Dermis blood vessel endothelial cell (primary cell): ENCODE data around the gene RCN1. TPM values are rescaled to one million over a fixed set of nuclear protein-coding genes. Genes with fewer than 3 reads are reported as not detected.
"Not testable (repeated sequence)": the region's sequence is repeated elsewhere in the genome, so short reads cannot be mapped to it uniquely, and the experiment has no call there.

Experiments
- DNase-seq: peaks from one replicate; pipeline ENCODE4 v3.0.0; 2010
- total RNA-seq: library from RNA; depleted of rRNA; stranded (reverse); fragments of >200 nt; gene quantifications from 2 replicates; pipeline ENCODE4 v1.2.3, GENCODE V29; 2014

Gene RCN1
- 299 and 565 TPM in 2 replicates for total RNA-seq

- DNase-seq = peak; percentile 90
These were observed at the start of gene RCN1 for GRCh38 chr11:32090545-32091370. Gene RCN1, plus strand, starts transcription at chr11:32091074. Its CDS starts 123 bp downstream, at chr11:32091197.

GRCh38 chr11:32043737-32044136, 47.1 kb upstream of the RCN1 start:
- DNase-seq = no peak

GRCh38 chr11:32044158-32044863, 46.6 kb upstream of the RCN1 start:
- no peak for DNase-seq

- no peak for DNase-seq
These were observed 45.4 kb upstream of the RCN1 start for GRCh38 chr11:32045456-32045855.

- DNase-seq = no peak
These were observed 40.6 kb upstream of the RCN1 start for GRCh38 chr11:32050264-32050663.

GRCh38 chr11:32052215-32052614, 38.7 kb upstream of the RCN1 start:
- peak; percentile 82 for DNase-seq

GRCh38 chr11:32053151-32053888, 37.6 kb upstream of the RCN1 start:
- DNase-seq = no peak

GRCh38 chr11:32055861-32056260, 35.0 kb upstream of the RCN1 start:
- DNase-seq = no peak

GRCh38 chr11:32056438-32056837, 34.4 kb upstream of the RCN1 start:
- no peak for DNase-seq

- DNase-seq = no peak
These were observed 31.0 kb upstream of the RCN1 start for GRCh38 chr11:32059686-32060462.

GRCh38 chr11:32062540-32062939, 28.3 kb upstream of the RCN1 start:
- DNase-seq = no peak

- not testable (repeated sequence) for DNase-seq
These were observed 27.8 kb upstream of the RCN1 start for GRCh38 chr11:32063031-32063430.

- no peak for DNase-seq
These were observed 24.8 kb upstream of the RCN1 start for GRCh38 chr11:32065865-32066629.

- DNase-seq = no peak
These were observed 22.6 kb upstream of the RCN1 start for GRCh38 chr11:32068134-32068870.

GRCh38 chr11:32069361-32070058, 21.4 kb upstream of the RCN1 start:
- DNase-seq = no peak

- DNase-seq = no peak
These were observed 20.2 kb upstream of the RCN1 start for GRCh38 chr11:32070692-32071091.

- DNase-seq = peak; percentile 65
These were observed 19.1 kb upstream of the RCN1 start for GRCh38 chr11:32071811-32072210.

GRCh38 chr11:32072872-32073643, 17.8 kb upstream of the RCN1 start:
- no peak for DNase-seq

- no peak for DNase-seq
These were observed 17.2 kb upstream of the RCN1 start for GRCh38 chr11:32073644-32074026.

GRCh38 chr11:32079553-32079952, 11.3 kb upstream of the RCN1 start:
- no peak for DNase-seq
